ENCODE measurements around the gene ZNF112. TPM values are rescaled to one million over a fixed set of nuclear protein-coding genes. Genes with fewer than 3 reads are reported as not detected.

Gene ZNF112
- total RNA-seq, 1 experiment from 2014 or later: 3.3 TPM

DNA sequence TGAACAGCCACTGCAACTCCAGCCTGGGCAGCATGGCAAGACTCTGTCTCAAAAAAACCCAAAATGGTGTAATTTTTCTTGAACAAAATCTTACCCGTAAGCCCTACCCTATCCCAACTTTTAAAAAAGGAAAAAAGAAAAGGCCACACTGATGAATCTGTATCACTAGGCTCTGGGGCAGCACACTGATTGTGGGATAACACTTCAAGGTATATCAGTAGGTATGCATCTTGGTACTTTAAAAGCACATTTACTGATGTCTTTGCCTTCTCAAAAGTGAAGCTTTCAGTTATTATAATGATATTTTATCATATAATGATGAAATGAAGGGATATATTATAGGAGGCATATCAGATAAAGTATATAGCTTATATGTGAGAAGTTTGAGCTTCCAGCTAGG is 24.3 kb downstream of the ZNF112 start:
- Histone ChIP-seq H3K14ac (ENCODE audit: insufficient read depth, low read length) (no peak overlapping the region), H2BK12ac (ENCODE audit: insufficient read length, low read depth, low read length) (no peak overlapping the region), H2AK5ac (ENCODE audit: insufficient read length, low read length) (no peak overlapping the region), H3K9me3 (ENCODE audit: control insufficient read depth, low read depth, low read length) (peaks cover 81% of the 10 kb centered on the region), H3K27ac (ENCODE audit: insufficient read length, low read depth, low read length) (no peak overlapping the region), H3K4me2 (ENCODE audit: insufficient read depth, insufficient read length, low read length) (no peak overlapping the region), H2BK120ac (ENCODE audit: low read depth, low read length, poor library complexity, severe bottlenecking) (no peak overlapping the region), H4K91ac (ENCODE audit: insufficient read length, low read depth, low read length) (no peak overlapping the region), H3K9ac (ENCODE audit: extremely low read depth, insufficient read length, low read length) (no peak overlapping the region), H2BK15ac (ENCODE audit: low read depth, low read length) (no peak overlapping the region), H2BK5ac (ENCODE audit: insufficient read length, low read length) (no peak overlapping the region), H3K56ac (ENCODE audit: insufficient read length, low read depth, low read length) (no peak overlapping the region), H3K23ac (ENCODE audit: insufficient read length, low read depth, low read length) (no peak overlapping the region), H2BK20ac (ENCODE audit: low read depth, low read length, poor library complexity, severe bottlenecking) (no peak overlapping the region), H4K8ac (replicated peaks; ENCODE audit: insufficient read length, low read depth, low read length) (no peak overlapping the region), H3K79me1 (ENCODE audit: insufficient read depth, low read depth, low read length, poor library complexity, severe bottlenecking) (no peaks in the 10 kb centered on the region), H4K20me1 (ENCODE audit: control insufficient read depth, insufficient read depth, insufficient read length) (no peaks in the 10 kb centered on the region), H3K4me1 (ENCODE audit: insufficient read depth, low read length) (no peaks in the 10 kb centered on the region), H3K23me2 (ENCODE audit: insufficient read length, low read depth, low read length, poor library complexity, severe bottlenecking) (peaks cover 2% of the 10 kb centered on the region), H3K79me2 (ENCODE audit: insufficient read depth, low read length) (no peaks in the 10 kb centered on the region), H3K4ac (ENCODE audit: low read depth, low read length) (no peak overlapping the region), H3T11ph (ENCODE audit: low read length) (no peak overlapping the region), H2AFZ (ENCODE audit: low read length) (no peak overlapping the region), H3K18ac (ENCODE audit: insufficient read length, low read depth, low read length) (no peak overlapping the region), H4K5ac (ENCODE audit: insufficient read length, low read depth, low read length) (no peak overlapping the region), H3K27me3 (ENCODE audit: insufficient read depth, low read length) (no peaks in the 10 kb centered on the region)
- Mint-ChIP-seq H3K9me3 (peaks cover 92 to 94% of the 10 kb centered on the region in 2 experiments), H3K4me1 (no peaks in the 10 kb centered on the region), H3K4me3 (no peak overlapping the region), H3K27me3 (ENCODE audit: low read depth) (no peaks in the 10 kb centered on the region; the same call in none of the 2 replicates), H3K36me3 (ENCODE audit: insufficient read depth in 1 of 3, low read depth in 3 of 3) (peaks cover 85 to 97% (median 95%) of the 10 kb centered on the region in 3 experiments), H3K27ac (no peak overlapping the region)
- no CpG with 5 or more reads among the region's 1 CpG for WGBS (ENCODE audit: extremely low coverage, insufficient read length, low lambda C conversion rate)
- TF ChIP-seq, protein P1, sequence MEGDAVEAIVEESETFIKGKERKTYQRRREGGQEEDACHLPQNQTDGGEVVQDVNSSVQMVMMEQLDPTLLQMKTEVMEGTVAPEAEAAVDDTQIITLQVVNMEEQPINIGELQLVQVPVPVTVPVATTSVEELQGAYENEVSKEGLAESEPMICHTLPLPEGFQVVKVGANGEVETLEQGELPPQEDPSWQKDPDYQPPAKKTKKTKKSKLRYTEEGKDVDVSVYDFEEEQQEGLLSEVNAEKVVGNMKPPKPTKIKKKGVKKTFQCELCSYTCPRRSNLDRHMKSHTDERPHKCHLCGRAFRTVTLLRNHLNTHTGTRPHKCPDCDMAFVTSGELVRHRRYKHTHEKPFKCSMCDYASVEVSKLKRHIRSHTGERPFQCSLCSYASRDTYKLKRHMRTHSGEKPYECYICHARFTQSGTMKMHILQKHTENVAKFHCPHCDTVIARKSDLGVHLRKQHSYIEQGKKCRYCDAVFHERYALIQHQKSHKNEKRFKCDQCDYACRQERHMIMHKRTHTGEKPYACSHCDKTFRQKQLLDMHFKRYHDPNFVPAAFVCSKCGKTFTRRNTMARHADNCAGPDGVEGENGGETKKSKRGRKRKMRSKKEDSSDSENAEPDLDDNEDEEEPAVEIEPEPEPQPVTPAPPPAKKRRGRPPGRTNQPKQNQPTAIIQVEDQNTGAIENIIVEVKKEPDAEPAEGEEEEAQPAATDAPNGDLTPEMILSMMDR (conservative IDR thresholded peaks at IDR 0.05): no peak
- DNase-seq: no peak
